AG08395 (cell line): ENCODE data around the gene TMEM89.

Experiments
- DNase-seq: peaks from one replicate; pipeline ENCODE4 v3.0.0; 2012; ENCODE audit warnings: mixed read lengths, low spot score

Gene TMEM89

DNA sequence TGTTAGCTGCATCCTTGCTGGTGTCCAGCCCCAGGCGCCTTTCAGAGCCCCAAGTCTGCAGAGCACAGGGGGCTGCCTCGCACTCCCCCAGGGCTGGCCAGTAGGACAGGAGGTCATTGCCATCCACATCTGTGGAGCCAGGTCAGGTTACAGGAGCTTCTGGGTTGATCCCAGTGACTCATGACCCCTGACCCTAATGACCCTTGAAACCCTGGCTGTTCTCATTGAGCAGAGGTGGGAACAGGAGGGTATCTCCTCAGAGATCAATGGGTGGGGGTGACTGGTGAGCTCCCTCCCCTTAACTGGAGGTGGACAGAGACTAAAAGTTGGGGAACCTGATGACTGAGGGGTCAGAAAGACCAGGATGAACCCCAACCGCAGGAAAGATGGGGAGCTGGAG lies 19.8 kb upstream of the TMEM89 start:
- DNase-seq: no peak

DNA sequence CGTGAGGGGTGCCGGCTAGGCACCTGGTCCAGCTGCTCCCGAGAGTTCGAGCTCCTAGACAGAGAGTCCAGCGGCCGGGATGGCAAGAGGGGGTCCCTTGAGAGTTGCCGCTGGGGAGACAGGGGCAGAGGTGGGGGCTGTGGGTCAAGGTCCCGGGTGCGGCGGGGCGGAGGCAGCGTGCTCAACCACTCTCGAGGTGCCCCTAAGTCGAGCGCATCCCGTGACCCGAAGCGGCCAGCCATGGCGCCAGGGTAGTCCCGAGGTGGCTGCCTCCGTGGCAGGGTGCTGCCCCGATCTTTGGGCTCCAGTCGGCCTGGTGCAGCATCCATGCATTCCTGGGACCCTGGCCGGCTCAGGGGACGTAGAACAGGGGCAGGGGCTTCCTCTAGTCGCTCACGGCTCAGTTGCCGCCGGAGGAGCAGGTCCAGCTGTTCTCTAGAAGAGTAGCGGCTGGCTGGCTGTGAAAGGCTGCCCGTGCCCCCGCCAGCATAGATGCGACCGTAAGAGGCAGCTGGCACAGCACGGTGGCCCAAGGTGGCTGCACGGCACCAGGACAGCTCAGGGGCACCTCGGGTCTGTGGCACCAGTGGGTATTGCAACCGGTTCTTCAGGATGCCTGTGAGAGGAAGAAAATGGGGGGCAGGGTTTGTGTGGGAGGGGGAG lies 18.5 kb upstream of the TMEM89 start:
- no peak for DNase-seq

DNA sequence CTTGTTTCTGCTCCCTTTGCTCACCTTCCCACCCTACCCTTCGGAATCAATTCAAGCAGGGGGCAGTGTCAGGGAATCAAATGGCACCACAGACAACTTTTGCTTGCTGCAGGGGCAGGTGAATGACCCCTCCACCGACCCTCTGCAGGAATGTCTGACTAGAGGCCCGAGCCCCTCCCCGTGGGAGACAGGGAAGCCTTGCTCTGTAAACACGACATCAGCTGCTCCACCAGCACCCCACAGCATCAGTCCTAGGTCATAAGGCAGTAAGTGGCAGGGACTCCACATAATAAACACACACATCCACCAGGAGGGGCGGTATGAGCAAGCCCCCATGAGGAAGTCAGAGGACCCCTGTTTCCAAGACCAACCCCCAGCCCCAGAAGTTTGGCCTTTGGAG lies 15.7 kb upstream of the TMEM89 start:
- no peak for DNase-seq

GRCh38 chr3:48636149-48636655 lies 14.6 kb upstream of the TMEM89 start:
- no peak for DNase-seq

- peak; percentile 100 for DNase-seq
Measured at GRCh38 chr3:48635222-48636021, 13.9 kb upstream of the TMEM89 start, which contains the start of gene SLC26A6. Gene SLC26A6, minus strand, starts transcription at chr3:48635461. Its CDS starts 68 bp downstream, at chr3:48635393.

DNA sequence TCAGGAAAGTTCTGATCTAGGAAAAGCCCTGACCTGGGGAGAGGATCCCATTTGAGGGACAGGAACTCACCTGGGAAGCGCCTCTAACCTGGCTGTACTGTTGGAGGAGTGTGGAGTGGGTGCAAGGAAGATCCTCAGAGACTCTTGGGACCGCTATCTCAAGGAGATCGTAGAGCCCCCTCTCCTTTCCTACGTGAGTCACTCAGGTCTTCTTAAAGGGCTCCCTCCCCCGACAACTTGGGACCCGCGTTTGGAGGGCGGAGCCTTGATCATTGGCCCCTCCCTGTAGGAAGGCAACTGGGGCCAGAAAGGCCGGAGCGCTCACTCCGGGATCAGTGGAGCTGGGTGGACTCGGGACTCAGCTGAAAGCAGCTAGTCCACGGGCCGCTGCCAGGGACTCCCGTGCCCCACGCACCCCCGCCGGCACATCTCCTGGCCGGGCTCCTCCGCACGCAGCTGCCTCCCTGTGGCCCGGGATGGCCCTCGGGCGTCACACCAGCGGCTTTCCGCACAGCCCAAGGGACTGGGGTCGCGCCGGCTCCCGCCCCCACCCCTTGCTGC lies 13.2 kb upstream of the TMEM89 start:
- DNase-seq: peak; percentile 78

DNA sequence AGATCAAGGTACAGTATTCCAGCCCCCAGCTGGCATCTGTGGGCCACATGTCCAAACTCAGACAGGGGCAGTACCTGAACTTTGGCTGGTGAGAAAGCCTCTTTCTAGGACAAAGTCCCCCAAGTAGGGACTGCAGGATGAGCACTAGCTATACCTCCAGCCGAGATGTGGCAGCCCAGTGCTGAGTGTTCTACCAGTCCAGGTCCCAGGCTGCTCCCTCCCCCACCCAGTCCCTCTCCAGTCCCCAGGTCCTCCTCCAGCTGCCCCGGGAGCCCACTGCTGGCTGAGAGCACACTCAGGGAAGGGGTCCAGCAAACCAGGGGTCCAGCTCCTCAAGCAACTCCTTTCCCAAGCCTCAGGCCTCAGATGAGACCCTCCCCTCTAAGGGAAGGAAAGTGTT lies 12.2 kb upstream of the TMEM89 start:
- DNase-seq: no peak

- DNase-seq: no peak
Measured at GRCh38 chr3:48633256-48633655, 11.7 kb upstream of the TMEM89 start.

DNA sequence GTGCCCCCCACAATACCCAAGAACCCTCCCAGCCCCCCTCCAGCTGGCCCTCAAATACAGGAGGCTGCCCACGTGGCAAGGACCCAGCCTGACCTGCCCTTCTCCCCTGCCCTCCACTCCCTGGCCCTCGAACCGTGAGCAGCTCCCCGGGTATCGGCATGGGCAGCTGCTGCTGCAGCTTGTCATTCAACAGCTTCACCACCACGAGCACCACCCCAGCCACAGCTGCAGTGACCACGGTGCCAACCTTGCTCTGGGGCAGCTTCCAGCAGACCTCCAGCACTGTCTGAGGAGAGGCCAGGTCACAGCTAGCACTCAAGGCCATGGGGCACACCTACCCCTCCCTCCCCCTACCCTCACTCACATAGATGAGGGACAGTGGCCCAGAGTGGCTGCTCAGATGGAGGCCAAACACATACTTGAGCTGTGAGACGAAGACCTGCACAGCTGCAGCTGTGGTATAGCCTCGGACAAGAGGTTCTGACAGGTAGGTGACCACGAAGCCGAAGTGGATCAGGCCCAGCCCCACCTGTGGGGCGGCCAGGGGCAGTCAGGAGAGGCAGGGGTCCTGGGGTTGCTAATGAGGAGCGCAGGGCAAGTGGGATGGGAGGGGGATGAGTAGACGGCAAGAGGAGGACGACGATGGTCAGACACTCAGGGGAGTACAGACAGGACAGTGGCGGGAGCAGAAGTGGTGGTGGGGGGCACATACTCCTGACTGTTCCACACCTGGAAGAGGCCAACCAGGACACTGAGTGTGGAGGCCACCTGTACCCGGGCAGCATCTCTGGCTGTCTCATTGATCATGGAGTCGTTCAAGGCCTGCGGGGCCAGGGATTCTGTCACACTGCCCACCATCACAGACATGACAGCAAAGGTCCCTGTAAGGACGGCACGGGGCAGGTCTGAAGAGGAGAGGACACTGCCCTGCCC lies 10.2 kb upstream of the TMEM89 start:
- DNase-seq: no peak

- DNase-seq: no peak
Measured at GRCh38 chr3:48630833-48631232, 9.3 kb upstream of the TMEM89 start.

DNA sequence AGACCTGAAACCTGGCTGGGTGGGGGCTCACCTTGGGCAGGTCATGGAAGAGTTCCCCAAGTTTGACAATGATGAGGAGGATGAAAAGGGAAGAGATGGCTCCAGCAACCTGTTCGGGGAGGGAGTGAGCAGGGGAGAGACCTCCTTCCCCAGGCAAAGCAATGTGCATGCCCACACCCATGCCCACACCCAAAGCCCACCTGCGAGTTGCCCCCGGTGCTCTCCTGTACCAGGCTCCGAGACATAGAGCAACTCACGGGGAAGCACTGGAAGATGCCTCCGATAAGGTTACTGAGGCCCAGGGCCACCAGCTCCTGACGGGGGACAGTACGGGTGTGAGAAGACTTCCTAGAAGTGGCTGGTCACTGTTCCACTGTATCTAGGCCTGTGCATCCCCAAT lies 8.8 kb upstream of the TMEM89 start:
- DNase-seq: no peak

- no peak for DNase-seq
Measured at GRCh38 chr3:48629894-48630293, 8.3 kb upstream of the TMEM89 start.

GRCh38 chr3:48628277-48629017 lies 6.9 kb upstream of the TMEM89 start:
- DNase-seq: no peak

GRCh38 chr3:48625600-48625999 lies 4.0 kb upstream of the TMEM89 start:
- no peak for DNase-seq

GRCh38 chr3:48624767-48625166 lies 3.2 kb upstream of the TMEM89 start:
- DNase-seq: no peak

DNA sequence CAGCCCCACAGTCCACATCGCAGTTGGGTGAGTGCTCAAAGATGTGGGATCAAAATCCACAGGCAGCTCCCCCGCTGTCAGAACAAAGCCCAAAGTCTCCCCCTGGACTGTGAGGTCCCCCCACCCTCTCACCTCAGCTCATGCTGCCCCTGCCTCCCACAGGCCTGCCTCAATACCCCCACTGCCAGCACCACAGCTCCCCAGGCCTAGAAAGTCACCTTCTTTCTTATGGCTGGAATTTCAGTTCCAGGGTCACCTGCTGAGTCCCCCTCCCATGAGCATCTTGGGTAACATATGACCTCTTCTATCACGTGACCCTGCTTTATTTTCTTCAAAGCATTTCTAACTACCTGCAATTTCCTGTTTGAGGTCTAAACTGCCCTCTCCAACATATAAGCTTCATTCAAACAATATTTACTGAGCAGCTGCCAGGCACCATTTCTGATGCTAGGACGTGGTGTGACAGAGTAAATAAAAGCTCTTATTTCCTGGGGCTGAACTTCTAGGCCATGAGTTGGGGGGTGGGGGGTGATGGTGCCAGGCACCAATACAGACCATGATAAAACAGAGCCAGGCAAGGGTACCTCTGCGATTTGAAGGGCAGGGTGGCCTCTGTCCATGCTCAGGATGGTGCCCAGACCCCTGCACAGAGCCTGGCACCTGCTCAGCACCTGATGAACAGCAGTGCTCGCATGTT lies 2.4 kb upstream of the TMEM89 start:
- no peak for DNase-seq

DNA sequence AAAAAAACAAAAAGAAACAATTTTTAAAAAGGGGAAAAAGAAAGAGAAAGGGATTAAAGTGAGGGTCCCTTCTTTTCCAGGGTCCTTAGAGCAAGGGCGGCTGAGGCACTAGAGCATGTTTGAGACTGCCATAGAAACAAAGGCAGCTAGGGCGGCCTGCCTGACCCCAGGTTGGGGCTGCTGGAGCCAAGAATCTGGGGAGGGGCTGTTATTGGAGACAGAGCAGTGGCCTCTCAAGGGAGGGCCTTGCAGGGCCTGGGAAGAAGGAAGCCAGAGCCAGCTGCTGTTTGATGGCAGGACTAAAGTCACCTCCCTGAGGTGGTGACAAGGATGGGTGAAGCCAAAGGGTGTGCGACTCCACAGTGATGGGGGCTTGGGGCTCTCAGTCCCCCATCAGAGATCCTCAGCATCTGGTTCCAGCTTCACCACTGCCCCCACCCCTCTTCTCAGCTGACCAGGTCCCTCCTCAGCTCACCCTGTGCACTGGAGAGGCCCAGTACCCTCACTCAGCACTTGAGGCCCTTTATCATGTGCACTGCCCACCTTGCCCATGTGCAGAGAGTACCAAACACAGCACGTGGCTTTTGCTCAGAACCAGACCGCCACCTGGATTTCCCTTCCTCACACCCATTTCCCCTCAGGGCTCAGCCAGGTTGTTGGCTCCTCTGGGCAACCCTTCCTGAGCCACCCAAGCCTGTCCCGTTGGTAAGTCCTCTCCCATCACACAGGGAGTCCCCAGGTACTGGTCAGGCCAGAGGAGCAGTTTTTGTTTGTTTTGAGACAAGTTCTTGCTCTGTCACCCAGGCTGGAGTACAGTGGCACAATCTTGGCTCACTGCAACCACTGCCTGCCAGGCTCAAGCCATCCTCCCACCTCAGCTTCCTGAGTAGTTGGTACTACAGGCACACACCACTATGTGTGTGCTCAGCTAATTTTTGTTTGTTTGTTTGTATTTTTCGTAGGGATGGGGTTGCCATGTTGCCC lies 1.7 kb downstream of the TMEM89 start:
- no peak for DNase-seq

GRCh38 chr3:48617559-48617958 lies 4.0 kb downstream of the TMEM89 start:
- no peak for DNase-seq

DNA sequence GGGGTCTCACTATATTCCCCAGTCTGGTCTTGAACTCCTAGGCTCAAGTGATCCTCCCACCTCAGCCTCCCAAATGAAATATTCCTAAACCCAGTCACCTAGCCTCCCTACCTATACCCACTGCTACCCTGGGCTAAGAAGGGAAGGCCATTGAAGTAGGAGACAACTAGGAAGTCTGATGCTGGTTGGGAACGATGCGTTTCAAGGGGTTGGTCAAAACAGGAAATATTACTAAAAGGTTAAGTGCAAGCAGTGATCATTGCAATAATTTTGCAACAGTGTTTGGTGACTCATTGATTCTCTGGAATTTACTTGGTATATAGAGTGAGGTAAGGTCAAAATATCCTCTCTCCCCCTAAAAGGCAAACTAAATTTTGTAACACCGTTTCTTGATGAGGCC lies 7.5 kb downstream of the TMEM89 start:
- DNase-seq: peak; percentile 66
